T follicular helper cell (primary cell): Measurements from ENCODE around the gene PARS2.

Source experiments
- DNase-seq: peaks from one replicate; pipeline ENCODE4 v3.0.0-alpha.2; 2020; ENCODE audit warnings: low read depth
- total RNA-seq, 2 experiments: gene quantifications; one replicate each; lab custom pipeline; 2026; lab: John Stamatoyannopoulos, UW

Gene PARS2
- 6.5 to 8.2 reads per million in 2 experiments for total RNA-seq

GRCh38 chr1:54764133-54764921, at the start of gene PARS2:
TSS of gene PARS2 (minus strand) at chr1:54764523. CDS start at chr1:54759161, 5,362 bp downstream.
- DNase-seq, result peak; percentile 94

- no peak for DNase-seq
These were observed 49.8 kb upstream of the PARS2 start for GRCh38 chr1:54814126-54814498.

- no peak for DNase-seq
These were observed 49.3 kb upstream of the PARS2 start for GRCh38 chr1:54813485-54814125.

GRCh38 chr1:54812801-54813484, 48.6 kb upstream of the PARS2 start:
- no peak for DNase-seq

- no peak for DNase-seq
These were observed 47.7 kb upstream of the PARS2 start for GRCh38 chr1:54811739-54812655.

GRCh38 chr1:54811066-54811465, 46.7 kb upstream of the PARS2 start:
- no peak for DNase-seq

- peak; percentile 43 for DNase-seq
These were observed 46.0 kb upstream of the PARS2 start for GRCh38 chr1:54810153-54810942.

GRCh38 chr1:54809496-54810074, 45.3 kb upstream of the PARS2 start:
- no peak for DNase-seq

- DNase-seq, result no peak
These were observed 44.3 kb upstream of the PARS2 start for GRCh38 chr1:54808443-54809207.

- DNase-seq, result no peak
These were observed 43.4 kb upstream of the PARS2 start for GRCh38 chr1:54807756-54808155.

GRCh38 chr1:54806931-54807611, 42.7 kb upstream of the PARS2 start:
- no peak for DNase-seq

GRCh38 chr1:54805981-54806381, 41.7 kb upstream of the PARS2 start:
- no peak for DNase-seq

GRCh38 chr1:54805466-54805865, 41.1 kb upstream of the PARS2 start:
- DNase-seq, result no peak

- no peak for DNase-seq
These were observed 40.3 kb upstream of the PARS2 start for GRCh38 chr1:54804471-54805132.

- DNase-seq, result no peak
These were observed 39.6 kb upstream of the PARS2 start for GRCh38 chr1:54803761-54804470.

GRCh38 chr1:54800899-54801759, 36.8 kb upstream of the PARS2 start, which contains the start of gene TTC22:
TSS of gene TTC22 (minus strand) at chr1:54801323. CDS start at chr1:54801163, 160 bp downstream.
- peak; percentile 50 for DNase-seq
